NCI-H1436 treated with DMSO at 0.1 percent for 48 hours (cell line): ENCODE results near the gene BMF.
"Not testable (repeated sequence)": the region's sequence is repeated elsewhere in the genome, so short reads cannot be mapped to it uniquely, and the experiment has no call there.

ENCODE experiments used
- DNase-seq: peaks from one replicate; lab custom pipeline; 2025; lab: John Stamatoyannopoulos, UW

Gene BMF

GRCh38 chr15:40087991-40088928 is 20.4 kb downstream of the BMF start:
- DNase-seq = no peak

- DNase-seq = no peak
Measured at GRCh38 chr15:40087068-40087810, 21.4 kb downstream of the BMF start.

- DNase-seq = no peak
Measured at GRCh38 chr15:40085266-40085665, 23.4 kb downstream of the BMF start.

- no peak for DNase-seq
Measured at GRCh38 chr15:40084650-40085049, 24.0 kb downstream of the BMF start.

GRCh38 chr15:40082195-40082883 is 26.3 kb downstream of the BMF start:
- no peak for DNase-seq

- DNase-seq = no peak
Measured at GRCh38 chr15:40081691-40082194, 26.9 kb downstream of the BMF start.

GRCh38 chr15:40080847-40081246 is 27.8 kb downstream of the BMF start:
- no peak for DNase-seq

GRCh38 chr15:40080104-40080503 is 28.6 kb downstream of the BMF start:
- no peak for DNase-seq

- no peak for DNase-seq
Measured at GRCh38 chr15:40079456-40079855, 29.2 kb downstream of the BMF start.

GRCh38 chr15:40075298-40076044 is 33.2 kb downstream of the BMF start:
- DNase-seq = no peak

- not testable (repeated sequence) for DNase-seq
Measured at GRCh38 chr15:40074656-40075055, 34.0 kb downstream of the BMF start.

GRCh38 chr15:40073716-40074490 is 34.8 kb downstream of the BMF start:
- not testable (repeated sequence) for DNase-seq

- DNase-seq = no peak
Measured at GRCh38 chr15:40072216-40072990, 36.3 kb downstream of the BMF start.

- DNase-seq = no peak
Measured at GRCh38 chr15:40070608-40071218, 38.0 kb downstream of the BMF start.

- DNase-seq = no peak
Measured at GRCh38 chr15:40070166-40070557, 38.5 kb downstream of the BMF start.

- DNase-seq = peak; percentile 12
Measured at GRCh38 chr15:40069178-40070165, 39.2 kb downstream of the BMF start.

GRCh38 chr15:40067921-40068624 is 40.6 kb downstream of the BMF start:
- no peak for DNase-seq

GRCh38 chr15:40066589-40066988 is 42.1 kb downstream of the BMF start:
- no peak for DNase-seq
